NOMO-1 (cell line): ENCODE measurements around the gene TRIP10.
"Not testable (repeated sequence)": the region's sequence is repeated elsewhere in the genome, so short reads cannot be mapped to it uniquely, and the experiment has no call there.

Source experiments
- DNase-seq, 2 experiments: peaks; one replicate each; lab custom pipeline; 2025; ENCODE audit not compliant: unreplicated experiment in 2 of 2; lab: John Stamatoyannopoulos, UW

TRIP10 gene

DNA sequence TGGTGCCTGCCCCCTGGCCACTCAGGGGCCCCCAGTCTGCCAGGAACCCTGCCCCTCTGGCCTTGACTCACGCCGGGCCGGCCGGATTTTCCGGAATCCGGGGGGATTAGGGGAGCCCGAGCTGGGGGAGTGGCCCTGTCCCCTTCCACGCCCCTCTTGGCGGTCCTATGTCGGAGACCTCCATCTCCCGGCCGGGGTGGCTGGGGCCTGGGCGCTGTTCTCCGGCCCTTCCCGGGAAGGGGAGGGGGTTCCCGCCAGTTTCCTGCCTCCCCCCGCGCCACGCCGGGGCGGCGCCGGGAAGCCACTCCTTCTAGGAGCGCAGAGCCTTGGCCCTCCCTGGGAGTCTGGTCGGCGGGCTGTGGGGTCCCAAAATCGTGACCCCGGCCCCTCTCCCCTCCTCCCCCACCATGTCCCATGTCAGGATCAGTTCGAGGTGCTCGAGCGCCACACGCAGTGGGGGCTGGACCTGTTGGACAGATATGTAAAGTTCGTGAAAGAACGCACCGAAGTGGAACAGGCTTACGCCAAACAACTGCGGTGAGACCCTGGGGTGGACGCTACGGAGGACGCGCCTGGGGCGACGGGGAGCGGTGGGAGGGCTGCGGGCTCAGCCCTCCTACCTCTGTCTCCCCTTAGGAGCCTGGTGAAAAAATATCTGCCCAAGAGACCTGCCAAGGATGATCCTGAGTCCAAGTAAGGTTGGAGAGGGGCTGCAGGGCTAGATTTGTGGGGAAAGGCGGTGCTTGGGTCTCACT lies 1.3 kb downstream of the TRIP10 start:
- peak; percentile 52 to 60 for DNase-seq

DNA sequence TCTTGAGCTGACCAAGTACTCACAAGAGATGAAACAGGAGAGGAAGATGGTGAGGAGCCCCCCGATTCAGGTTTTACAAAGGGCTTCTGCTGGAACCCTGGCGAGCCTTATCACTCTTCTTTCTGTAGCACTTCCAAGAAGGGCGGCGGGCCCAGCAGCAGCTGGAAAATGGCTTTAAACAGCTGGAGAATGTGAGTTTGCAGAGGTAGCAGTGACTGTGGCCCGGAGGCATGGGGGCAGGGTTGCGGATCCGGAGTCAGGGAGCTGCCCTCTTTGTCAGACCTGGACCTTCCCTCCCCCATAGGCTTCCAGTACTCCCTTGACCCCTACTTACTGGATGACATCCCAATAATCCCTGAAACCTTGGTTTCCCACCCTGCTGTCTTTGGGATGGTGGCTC lies 3.6 kb downstream of the TRIP10 start:
- no peak for DNase-seq

GRCh38 chr19:6743714-6744380 lies 4.4 kb downstream of the TRIP10 start:
- no peak for DNase-seq

GRCh38 chr19:6744381-6745301 lies 5.2 kb downstream of the TRIP10 start:
- DNase-seq = no peak

DNA sequence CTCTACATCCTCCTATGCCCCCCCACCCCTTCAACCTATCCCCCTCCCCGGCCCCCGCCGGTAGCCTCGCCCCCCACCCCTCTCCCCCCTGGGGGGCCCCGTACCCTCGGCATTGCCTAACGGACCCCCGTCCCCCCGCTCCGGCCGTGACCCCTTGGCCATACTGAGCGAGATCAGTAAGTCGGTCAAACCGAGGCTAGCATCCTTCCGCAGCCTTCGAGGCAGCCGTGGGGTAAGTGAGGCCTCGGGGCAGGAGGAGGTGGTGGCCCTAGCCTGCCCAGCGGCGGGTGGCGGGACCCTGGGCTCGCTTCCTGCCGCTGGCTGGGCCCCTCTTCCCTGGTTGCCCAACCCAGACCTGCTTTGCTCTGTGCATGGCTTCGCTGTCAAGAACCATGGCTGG lies 6.5 kb downstream of the TRIP10 start:
- DNase-seq = no peak

DNA sequence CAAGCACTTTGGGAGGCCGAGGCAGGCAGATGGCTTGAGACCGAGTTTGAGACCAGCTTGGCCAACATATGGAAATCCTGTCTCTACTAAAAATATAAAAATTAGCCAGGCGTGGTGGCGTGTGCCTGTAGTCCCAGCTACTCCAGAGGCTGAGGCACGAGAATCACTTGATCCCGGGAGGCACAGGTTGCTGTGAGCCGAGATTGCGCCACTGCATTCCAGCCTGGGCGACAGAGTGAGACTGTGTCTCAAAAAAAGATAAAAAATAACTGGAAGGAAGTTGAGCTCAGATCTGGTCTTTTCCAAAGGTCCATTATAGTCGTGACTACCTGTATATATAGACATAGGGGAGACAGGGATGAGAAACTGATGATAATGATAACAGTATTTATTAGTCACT lies 9.1 kb downstream of the TRIP10 start:
- DNase-seq = not testable (repeated sequence)

- no peak for DNase-seq
Observed at GRCh38 chr19:6750062-6750461, 10.6 kb downstream of the TRIP10 start.

DNA sequence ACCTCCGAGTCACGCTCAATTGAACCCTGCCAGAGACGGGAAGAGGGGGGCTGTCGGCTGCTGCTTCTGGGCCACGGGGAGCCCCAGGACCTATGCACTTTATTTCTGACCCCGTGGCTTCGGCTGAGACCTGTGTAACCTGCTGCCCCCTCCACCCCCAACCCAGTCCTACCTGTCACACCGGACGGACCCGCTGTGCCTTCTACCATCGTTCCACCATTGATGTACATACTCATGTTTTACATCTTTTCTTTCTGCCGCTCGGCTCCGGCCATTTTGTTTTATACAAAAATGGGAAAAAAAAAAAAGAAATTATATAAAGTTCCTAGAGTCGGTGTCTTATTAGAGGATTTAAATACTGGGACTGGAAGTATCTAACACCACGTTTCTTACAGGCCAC lies 11.7 kb downstream of the TRIP10 start:
- no peak for DNase-seq

DNA sequence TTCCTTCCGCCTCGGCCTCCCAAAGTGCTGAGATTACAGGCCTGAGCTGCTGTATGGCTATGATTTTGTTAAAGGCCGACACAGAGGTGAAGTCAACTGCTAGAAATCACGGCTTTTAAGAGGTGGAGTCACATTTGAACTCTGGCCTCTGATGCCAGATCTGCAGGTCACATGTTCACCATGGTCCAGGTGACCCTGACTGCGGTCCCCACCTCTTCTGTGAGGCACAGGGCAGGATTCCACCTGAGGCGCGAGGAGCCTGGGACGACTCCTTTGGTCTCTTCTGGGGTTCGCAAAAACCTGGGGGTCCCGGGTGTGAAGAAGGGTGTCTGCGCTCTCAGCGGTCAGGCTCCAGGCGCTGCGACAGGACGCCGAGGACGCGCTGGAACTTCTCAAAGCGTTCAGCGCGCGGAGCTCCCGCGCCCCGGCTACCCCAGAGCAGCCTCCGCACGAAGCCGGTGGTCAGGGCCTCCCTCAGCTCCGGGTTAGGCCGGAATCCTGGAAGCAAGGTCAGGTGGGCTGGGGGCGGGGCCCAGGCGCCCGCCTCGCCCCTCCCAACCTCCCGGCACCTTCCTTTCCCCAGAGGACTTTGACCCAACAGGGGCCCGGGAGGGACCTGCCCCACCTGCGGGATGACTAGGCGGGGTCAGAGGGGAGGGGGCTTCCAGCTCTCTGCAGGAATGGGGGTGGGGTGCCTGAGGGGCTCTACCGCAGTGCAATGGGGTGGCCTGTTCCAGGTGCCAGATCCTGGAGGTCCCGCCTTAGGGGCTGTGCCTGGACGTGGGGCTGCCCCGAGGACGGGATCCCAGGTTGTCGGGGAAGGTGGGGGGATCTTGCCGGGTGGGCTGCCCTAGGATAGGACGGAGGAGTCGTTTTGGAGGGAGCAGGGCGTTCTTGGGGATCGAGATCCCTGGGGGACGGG lies 13.0 kb downstream of the TRIP10 start:
- DNase-seq = no peak

GRCh38 chr19:6753178-6754031 lies 13.9 kb downstream of the TRIP10 start:
- DNase-seq = peak; percentile 79 to 84

DNA sequence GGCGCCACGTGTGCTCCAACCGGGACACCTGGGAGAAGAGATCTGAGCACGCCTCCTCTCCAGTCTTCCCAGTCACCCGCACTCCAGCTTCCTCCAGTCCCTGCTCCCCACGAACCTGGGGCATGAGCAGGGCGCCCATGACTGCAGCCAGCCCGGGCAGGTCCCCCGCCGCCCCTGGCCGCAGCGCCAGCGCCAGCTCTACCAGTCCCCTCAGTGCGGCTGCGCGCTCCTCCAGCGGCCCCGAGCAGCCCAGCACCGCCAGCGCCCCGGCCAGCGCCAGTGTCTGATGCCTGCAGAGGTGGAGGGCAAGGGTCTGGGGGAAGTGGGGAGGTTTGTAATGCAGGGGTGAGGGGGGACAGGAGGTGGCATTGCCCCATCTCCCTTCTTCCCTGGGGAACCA lies 14.7 kb downstream of the TRIP10 start:
- no peak for DNase-seq

DNA sequence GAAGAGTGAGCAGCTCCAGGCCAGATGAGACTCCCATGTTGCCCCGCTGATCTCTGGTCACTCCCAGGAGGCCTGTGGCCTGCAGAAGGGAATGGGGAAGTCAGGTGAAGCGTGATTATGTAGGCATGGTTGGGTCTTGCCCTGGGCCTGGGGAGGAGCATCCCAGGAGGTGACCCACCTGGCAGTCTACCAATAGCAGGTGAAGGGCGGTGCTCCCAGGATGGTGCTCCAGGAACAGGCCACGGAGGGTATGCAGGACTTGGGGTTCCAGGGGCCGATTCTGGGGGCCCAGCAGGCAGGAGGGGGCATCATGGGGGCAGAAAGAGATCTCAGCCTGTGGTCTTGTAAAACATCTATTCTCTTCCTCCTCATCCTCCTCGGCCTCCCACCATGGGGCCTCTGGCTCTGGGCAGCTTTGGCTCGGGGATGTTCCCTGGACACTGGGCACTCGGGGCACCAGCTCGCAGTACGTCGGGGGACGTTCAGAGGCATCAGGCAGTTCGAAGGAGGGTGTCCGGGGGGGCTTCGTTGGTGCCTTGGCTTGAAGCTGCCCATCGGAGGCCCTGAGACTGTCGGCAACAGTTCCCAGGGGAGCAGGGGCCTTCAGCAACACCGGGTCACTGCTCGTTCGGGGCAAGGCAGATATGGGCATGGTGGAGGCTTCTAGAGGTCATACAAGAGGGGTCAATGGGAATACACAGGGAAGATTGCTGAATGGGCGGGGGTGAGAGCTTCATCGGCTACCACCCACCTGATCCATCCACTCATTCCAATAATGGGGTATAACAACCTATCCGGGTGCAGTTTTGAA lies 15.4 kb downstream of the TRIP10 start:
- DNase-seq = no peak

- DNase-seq = no peak
Observed at GRCh38 chr19:6760606-6761005, 21.1 kb downstream of the TRIP10 start.

GRCh38 chr19:6761053-6761676 lies 21.7 kb downstream of the TRIP10 start:
- DNase-seq = no peak

- DNase-seq = not testable (repeated sequence)
Observed at GRCh38 chr19:6762253-6762797, 22.8 kb downstream of the TRIP10 start.

DNA sequence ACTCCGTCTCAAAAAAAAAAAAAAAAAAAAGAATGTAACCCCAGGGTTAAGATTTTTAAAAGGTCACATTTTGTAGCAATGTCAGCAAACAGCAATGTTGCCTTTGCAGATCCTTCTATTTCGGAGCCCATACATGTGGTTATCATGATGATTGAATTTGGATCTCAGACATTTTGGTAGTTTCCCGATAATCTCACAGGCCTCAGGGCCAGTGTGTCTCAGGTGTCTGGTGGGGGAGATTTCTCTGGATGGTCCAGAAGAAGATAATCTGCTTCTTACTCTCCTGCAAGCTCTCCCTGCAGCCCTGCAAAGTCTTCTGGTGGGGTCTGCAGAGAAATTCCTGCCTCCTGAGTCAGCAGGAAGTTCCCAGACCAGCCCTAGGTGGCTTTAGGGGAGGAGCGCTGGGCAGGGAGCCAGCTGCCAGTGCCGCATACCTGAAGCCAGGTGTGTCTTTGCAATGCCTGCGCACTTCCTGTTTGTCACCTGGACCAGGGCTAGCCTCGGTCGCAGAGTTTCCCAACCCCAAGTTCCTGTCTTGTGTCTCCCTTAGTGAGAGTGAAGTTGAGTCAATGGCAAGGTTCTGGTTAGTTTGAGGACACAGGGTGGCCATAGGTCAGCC lies 26.4 kb downstream of the TRIP10 start:
- no peak for DNase-seq

- no peak for DNase-seq
Observed at GRCh38 chr19:6766357-6767080, 27.0 kb downstream of the TRIP10 start.
